ENCODE results near the gene ZCWPW1.
A peak's percentile ranks its signal among the peaks of the same experiment; 100 is the strongest.

Gene ZCWPW1

GRCh38 chr7:100469227-100470044 is 40.9 kb upstream of the ZCWPW1 start:
- H3K4me3 ChIP-seq (ENCODE audit: insufficient read depth, low read length, poor library complexity, severe bottlenecking): no peak overlapping the region
- H3K9me3 ChIP-seq (ENCODE audit: insufficient read depth, low read length): no peaks in the 10 kb centered on the region
- no peaks in the 10 kb centered on the region for H3F3A ChIP-seq (ENCODE audit: insufficient read depth)
- H2AFZ ChIP-seq (ENCODE audit: low read depth, low read length, severe bottlenecking): no peak overlapping the region
- TF ChIP-seq, protein P1, sequence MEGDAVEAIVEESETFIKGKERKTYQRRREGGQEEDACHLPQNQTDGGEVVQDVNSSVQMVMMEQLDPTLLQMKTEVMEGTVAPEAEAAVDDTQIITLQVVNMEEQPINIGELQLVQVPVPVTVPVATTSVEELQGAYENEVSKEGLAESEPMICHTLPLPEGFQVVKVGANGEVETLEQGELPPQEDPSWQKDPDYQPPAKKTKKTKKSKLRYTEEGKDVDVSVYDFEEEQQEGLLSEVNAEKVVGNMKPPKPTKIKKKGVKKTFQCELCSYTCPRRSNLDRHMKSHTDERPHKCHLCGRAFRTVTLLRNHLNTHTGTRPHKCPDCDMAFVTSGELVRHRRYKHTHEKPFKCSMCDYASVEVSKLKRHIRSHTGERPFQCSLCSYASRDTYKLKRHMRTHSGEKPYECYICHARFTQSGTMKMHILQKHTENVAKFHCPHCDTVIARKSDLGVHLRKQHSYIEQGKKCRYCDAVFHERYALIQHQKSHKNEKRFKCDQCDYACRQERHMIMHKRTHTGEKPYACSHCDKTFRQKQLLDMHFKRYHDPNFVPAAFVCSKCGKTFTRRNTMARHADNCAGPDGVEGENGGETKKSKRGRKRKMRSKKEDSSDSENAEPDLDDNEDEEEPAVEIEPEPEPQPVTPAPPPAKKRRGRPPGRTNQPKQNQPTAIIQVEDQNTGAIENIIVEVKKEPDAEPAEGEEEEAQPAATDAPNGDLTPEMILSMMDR (IDR thresholded peaks at IDR 0.05; ENCODE audit: insufficient read depth, low read length, poor library complexity, severe bottlenecking): peak; percentile 83
- TF ChIP-seq EZH2phosphoT487 (conservative IDR thresholded peaks at IDR 0.05; ENCODE audit: low read length): no peak
- no peaks in the 10 kb centered on the region for H3K79me2 ChIP-seq (ENCODE audit: insufficient read depth, low read length)
- H3K36me3 ChIP-seq (ENCODE audit: low read length): no peaks in the 10 kb centered on the region
- H3K9ac ChIP-seq (ENCODE audit: low read length): no peak overlapping the region
- no peak overlapping the region for H3K27ac ChIP-seq (ENCODE audit: low read depth, low read length)
- H3K9me2 ChIP-seq (replicated peaks; ENCODE audit: insufficient read depth, low read length): no peaks in the 10 kb centered on the region
- no peaks in the 10 kb centered on the region for H3K27me3 ChIP-seq (ENCODE audit: low read length)
- H4K20me1 ChIP-seq (ENCODE audit: low read depth, low read length): no peaks in the 10 kb centered on the region
- no peak overlapping the region for H3K4me2 ChIP-seq (ENCODE audit: low read depth, low read length, poor library complexity, severe bottlenecking)

- no peaks in the 10 kb centered on the region for H4K20me1 ChIP-seq (ENCODE audit: low read depth, low read length)
- H3K4me2 ChIP-seq (ENCODE audit: low read depth, low read length, poor library complexity, severe bottlenecking): no peak overlapping the region
- no peaks in the 10 kb centered on the region for H3F3A ChIP-seq (ENCODE audit: insufficient read depth)
- no peaks in the 10 kb centered on the region for H3K9me2 ChIP-seq (replicated peaks; ENCODE audit: insufficient read depth, low read length)
- H3K27me3 ChIP-seq (ENCODE audit: low read length): no peaks in the 10 kb centered on the region
- H3K9me3 ChIP-seq (ENCODE audit: insufficient read depth, low read length): no peaks in the 10 kb centered on the region
- no peak overlapping the region for H3K27ac ChIP-seq (ENCODE audit: low read depth, low read length)
- H3K4me3 ChIP-seq (ENCODE audit: insufficient read depth, low read length, poor library complexity, severe bottlenecking): no peak overlapping the region
- no peaks in the 10 kb centered on the region for H3K36me3 ChIP-seq (ENCODE audit: low read length)
- H3K79me2 ChIP-seq (ENCODE audit: insufficient read depth, low read length): no peaks in the 10 kb centered on the region
- no peak overlapping the region for H2AFZ ChIP-seq (ENCODE audit: low read depth, low read length, severe bottlenecking)
- no peak overlapping the region for H3K9ac ChIP-seq (ENCODE audit: low read length)
- TF ChIP-seq, protein P1 (IDR thresholded peaks at IDR 0.05; ENCODE audit: insufficient read depth, low read length, poor library complexity, severe bottlenecking): no peak
- no peak for TF ChIP-seq EZH2phosphoT487 (conservative IDR thresholded peaks at IDR 0.05; ENCODE audit: low read length)
Measured at GRCh38 chr7:100467638-100468373, 39.3 kb upstream of the ZCWPW1 start.

GRCh38 chr7:100466653-100467605 is 38.4 kb upstream of the ZCWPW1 start:
- Histone ChIP-seq H3K9me3 (ENCODE audit: insufficient read depth, low read length) (no peaks in the 10 kb centered on the region), H3K9ac (ENCODE audit: low read length) (no peak overlapping the region), H3K4me2 (ENCODE audit: low read depth, low read length, poor library complexity, severe bottlenecking) (no peak overlapping the region), H3K27me3 (ENCODE audit: low read length) (no peaks in the 10 kb centered on the region), H2AFZ (ENCODE audit: low read depth, low read length, severe bottlenecking) (no peak overlapping the region), H3K27ac (ENCODE audit: low read depth, low read length) (no peak overlapping the region), H4K20me1 (ENCODE audit: low read depth, low read length) (no peaks in the 10 kb centered on the region), H3K79me2 (ENCODE audit: insufficient read depth, low read length) (no peaks in the 10 kb centered on the region), H3F3A (ENCODE audit: insufficient read depth) (no peaks in the 10 kb centered on the region), H3K36me3 (ENCODE audit: low read length) (no peaks in the 10 kb centered on the region), H3K4me3 (ENCODE audit: insufficient read depth, low read length, poor library complexity, severe bottlenecking) (no peak overlapping the region), H3K9me2 (replicated peaks; ENCODE audit: insufficient read depth, low read length) (no peaks in the 10 kb centered on the region)
- TF ChIP-seq, protein P1 (IDR thresholded peaks at IDR 0.05; ENCODE audit: insufficient read depth, low read length, poor library complexity, severe bottlenecking): no peak
- no peak for TF ChIP-seq EZH2phosphoT487 (conservative IDR thresholded peaks at IDR 0.05; ENCODE audit: low read length)
